A549 (cell line): ENCODE data around the gene CDK16. TPM values are rescaled to one million over a fixed set of nuclear protein-coding genes. Genes with fewer than 3 reads are reported as not detected.

ENCODE experiments used
- ATAC-seq, 2 experiments: fragments of 200-7000 bp in 1 of 2; fragments of >200 bp in 1 of 2; cut with Nextera tagmentation in 1 of 2; cut with Tn5 transposase in 1 of 2; 3 replicates each; pipeline versions ENCODE4 v1.8.0 to v1.9.1; 2018 to 2020; ENCODE audit warnings: mild to moderate bottlenecking in 1 of 2, moderate library complexity in 1 of 2
- CTCF ChIA-PET: fragments of 300-600 bp; sonication (Branson Sonifier 250); formaldehyde crosslinking; extraction: SDS; loops from one replicate; lab custom pipeline; 2021; ENCODE audit warnings: antibody characterized with exemption, inconsistent platforms; lab: Yijun Ruan, JAX
- POLR2A ChIA-PET: fragments of 350-600 bp; formaldehyde crosslinking; extraction: SDS; loops from one replicate; lab custom pipeline; 2021; ENCODE audit warnings: antibody characterized with exemption, inconsistent platforms; lab: Yijun Ruan, JAX
- DNase-seq, 2 experiments: peaks; one replicate each; pipeline versions ENCODE4 v3.0.0 to v3.0.0-alpha.2; 2011 to 2016; ENCODE audit warnings: low read depth in 1 of 2, low spot score in 1 of 2
- FAIRE-seq: peaks from 2 replicates; lab custom pipeline; 2011; peaks lifted over from hg19 to GRCh38; lab: Jason Lieb, UNC
- H3K27ac ChIP-seq, 2 experiments: fragments of >200 bp; sonication (Bioruptor Twin); formaldehyde crosslinking; 3 replicates each; pipeline ENCODE4 v1.5.1; 2016 to 2017
- H3K4me1 ChIP-seq: fragments of >200 bp; sonication (Bioruptor Twin); formaldehyde crosslinking; 3 replicates; pipeline ENCODE4 v1.6.1; 2016
- H3K4me2 ChIP-seq: fragments of >200 bp; sonication (Bioruptor Twin); formaldehyde crosslinking; 3 replicates; pipeline ENCODE4 v1.6.1; 2016
- H3K4me3 ChIP-seq: fragments of >200 bp; sonication (Bioruptor Twin); formaldehyde crosslinking; 3 replicates; pipeline ENCODE4 v1.5.1; 2016
- H3K9me3 ChIP-seq: fragments of >200 bp; sonication (Bioruptor Twin); formaldehyde crosslinking; 3 replicates; pipeline ENCODE4 v1.6.1; 2016
- BHLHE40 ChIP-seq: IDR thresholded peaks from 2 replicates; pipeline ENCODE4 v1.6.1; 2012; ENCODE audit warnings: low read depth, low read length, inconsistent platforms
- CEBPB ChIP-seq, 2 experiments: fragments of >200 bp in 1 of 2; sonication (Bioruptor Twin) in 1 of 2; formaldehyde crosslinking in 1 of 2; IDR thresholded peaks; 2 replicates each; pipeline ENCODE4 v1.6.1; 2012 to 2016
- CHD2 ChIP-seq: fragments of 150-350 bp; IDR thresholded peaks from 2 replicates; pipeline ENCODE4 v1.6.1; 2014; ENCODE audit warnings: low read length; ENCODE audit not compliant: partially characterized antibody
- EP300 ChIP-seq, 2 experiments: fragments of >200 bp; sonication (Bioruptor Twin); formaldehyde crosslinking; IDR thresholded peaks; 2 replicates in 1 of 2; 3 replicates in 1 of 2; pipeline ENCODE4 v1.6.1; 2016 to 2017
- ESRRA ChIP-seq: fragments of 150-350 bp; IDR thresholded peaks from 2 replicates; pipeline ENCODE4 v1.6.1; 2014; ENCODE audit warnings: mild to moderate bottlenecking, low read length, borderline replicate concordance
- FOXS1 ChIP-seq: fragments of 250-450 bp; sonication (Bioruptor Pico); IDR thresholded peaks from 2 replicates; pipeline ENCODE4 v1.5.0; 2020; ENCODE audit warnings: mild to moderate bottlenecking, moderate library complexity
- HDAC2 ChIP-seq: fragments of 200-600 bp; sonication (generic); IDR thresholded peaks from 2 replicates; pipeline ENCODE4 v1.6.1; 2016
- JUN ChIP-seq, 2 experiments: fragments of >200 bp; sonication (Bioruptor Twin); formaldehyde crosslinking; IDR thresholded peaks; 2 replicates in 1 of 2; 3 replicates in 1 of 2; pipeline ENCODE4 v1.6.1; 2016 to 2017
- KDM5A ChIP-seq: fragments of 200-600 bp; sonication (generic); IDR thresholded peaks from 2 replicates; pipeline ENCODE4 v1.6.1; 2016; ENCODE audit warnings: antibody characterized with exemption, mild to moderate bottlenecking
- MAZ ChIP-seq: fragments of 150-350 bp; IDR thresholded peaks from 2 replicates; pipeline ENCODE4 v1.6.1; 2014; ENCODE audit warnings: antibody characterized with exemption, low read depth, low read length, borderline replicate concordance
- POLR2AphosphoS2 ChIP-seq: conservative IDR thresholded peaks from 2 replicates; pipeline ENCODE4 v1.6.1; 2012; ENCODE audit warnings: low read length, improper control_type of control experiment, inconsistent platforms
- RARB ChIP-seq: fragments of 250-450 bp; sonication (Bioruptor Pico); IDR thresholded peaks from 2 replicates; pipeline ENCODE4 v1.8.0; 2021; ENCODE audit warnings: mild to moderate bottlenecking, moderate library complexity
- SREBF2 ChIP-seq: fragments of 450-650 bp; IDR thresholded peaks from 2 replicates; pipeline ENCODE4 v1.6.1; 2014; ENCODE audit warnings: mild to moderate bottlenecking, moderate library complexity
- ZC3H11A ChIP-seq: fragments of 450-650 bp; IDR thresholded peaks from 2 replicates; pipeline ENCODE4 v1.6.1; 2014; ENCODE audit warnings: antibody characterized with exemption, mild to moderate bottlenecking
- ZNF302 ChIP-seq: fragments of 250-450 bp; sonication (Bioruptor Pico); IDR thresholded peaks from 2 replicates; pipeline ENCODE4 v1.9.0; 2021; ENCODE audit warnings: inconsistent platforms, mild to moderate bottlenecking, moderate library complexity
- WGBS: methylation state at CpG from one replicate; pipeline ENCODE4 v1.1.6; 2017; ENCODE audit errors: missing lambda C conversion rate; 5-methylcytosine and 5-hydroxymethylcytosine counted together
- polyA plus RNA-seq, 4 experiments: library from polyadenylated mRNA; depleted of rRNA in 3 of 4; stranded (reverse); fragments of >200 nt; fragmentation: RNase III in 1 of 4; extraction: RNeasy Plus Mini Kit Qiagen cat#74134 plus additional on column Dnase treatment in 1 of 4; gene quantifications; 2 replicates in 3 of 4; 3 replicates in 1 of 4; pipeline ENCODE4 v1.2.3, GENCODE V29; 2011 to 2017
- TF ChIP-seq, protein P1 (sequence below): IDR thresholded peaks from 2 replicates; pipeline ENCODE4 v1.6.1; 2012; ENCODE audit warnings: low read depth, borderline replicate concordance
- TF ChIP-seq, protein P2 (sequence below): fragments of >200 bp; sonication (Bioruptor Twin); formaldehyde crosslinking; IDR thresholded peaks from 3 replicates; pipeline ENCODE4 v1.5.1; 2016
- TF ChIP-seq, protein P3 (sequence below): IDR thresholded peaks from 2 replicates; pipeline ENCODE4 v1.6.1; 2012
- TF ChIP-seq, protein P4 (sequence below): fragments of >200 bp; sonication (Bioruptor Twin); formaldehyde crosslinking; IDR thresholded peaks from 2 replicates; pipeline ENCODE4 v1.6.1; 2016
- TF ChIP-seq, protein P5 (sequence below): fragments of 250-450 bp; sonication (Bioruptor Pico); IDR thresholded peaks from 2 replicates; pipeline ENCODE4 v1.5.0; 2020; ENCODE audit warnings: low read depth, mild to moderate bottlenecking, moderate library complexity

The CDK16 gene
- polyA plus RNA-seq, 2 of the 4 experiments (the other 2 are of a cell fraction): 105 to 111 TPM

DNA sequence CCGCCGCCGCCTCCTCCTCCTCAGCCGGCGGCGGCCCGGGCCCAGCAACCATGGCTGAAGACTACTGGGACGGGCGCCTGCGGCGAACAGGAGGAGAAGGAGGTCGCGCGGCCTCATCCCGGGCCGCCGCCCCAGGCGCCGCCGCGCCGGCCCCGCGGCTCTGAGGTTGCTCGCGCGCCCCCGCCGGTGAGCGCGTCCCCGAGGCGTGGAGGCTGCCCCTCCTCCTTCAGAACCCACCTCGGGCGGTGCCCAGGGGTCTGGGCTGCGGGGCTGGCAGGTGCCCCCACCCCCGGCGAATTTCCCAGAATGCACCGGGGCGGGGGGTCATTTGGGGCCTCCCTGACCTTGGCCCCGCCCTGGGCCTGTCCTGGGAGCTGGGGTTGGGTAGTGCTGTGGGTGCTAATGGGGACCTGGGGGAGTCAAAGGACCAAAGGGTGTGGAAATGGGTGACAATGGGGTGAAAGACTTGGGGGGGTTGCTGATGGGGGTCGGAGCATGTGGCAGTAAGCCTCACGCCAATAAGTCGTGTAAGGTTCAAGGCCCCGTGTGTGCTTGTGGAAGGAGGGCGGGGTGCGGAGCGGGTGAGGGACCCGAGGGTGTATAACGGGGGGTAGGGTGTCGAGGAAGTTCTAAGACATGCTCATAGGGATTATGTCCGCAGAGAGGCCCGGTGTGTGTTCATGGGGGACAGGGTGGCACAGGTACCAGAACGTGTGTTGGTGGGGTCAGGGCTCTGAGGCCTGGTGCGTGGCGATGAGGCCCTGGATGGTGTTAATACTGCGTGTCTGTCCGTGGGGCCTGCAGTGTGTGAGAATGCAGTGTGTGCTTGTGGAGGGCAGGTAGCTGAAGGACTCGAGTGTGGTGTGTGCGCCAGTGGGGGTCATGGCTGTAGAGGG is 687 bp downstream of the CDK16 start:
- no peak for FAIRE-seq
- peaks cover 28% of the 10 kb centered on the region for H3K4me1 ChIP-seq
- peak; percentile 24 to 29 for DNase-seq
- no peaks in the 10 kb centered on the region for H3K9me3 ChIP-seq
- no peak for ATAC-seq
- POLR2A ChIA-PET: interaction anchor here (1.5 to 3.5 kb wide), 3 partner anchors 13 to 74 kb away, joined by 6 to 43 read pairs (median 12); partner anchors contain the start of genes NDUFB11, RBM10 and USP11
- H3K4me2 ChIP-seq: peak overlapping the region; percentile 98
- H3K27ac ChIP-seq: peak overlapping the region; percentile 100
- CTCF ChIA-PET: no interaction called here
- TF ChIP-seq JUN (IDR thresholded peaks at IDR 0.05) (no peak; a peak in 1 of 5 replicates), ESRRA (no peak)
- 3% methylated on average over 19 of the region's 60 CpGs for WGBS
- peak overlapping the region; percentile 100 for H3K4me3 ChIP-seq

DNA sequence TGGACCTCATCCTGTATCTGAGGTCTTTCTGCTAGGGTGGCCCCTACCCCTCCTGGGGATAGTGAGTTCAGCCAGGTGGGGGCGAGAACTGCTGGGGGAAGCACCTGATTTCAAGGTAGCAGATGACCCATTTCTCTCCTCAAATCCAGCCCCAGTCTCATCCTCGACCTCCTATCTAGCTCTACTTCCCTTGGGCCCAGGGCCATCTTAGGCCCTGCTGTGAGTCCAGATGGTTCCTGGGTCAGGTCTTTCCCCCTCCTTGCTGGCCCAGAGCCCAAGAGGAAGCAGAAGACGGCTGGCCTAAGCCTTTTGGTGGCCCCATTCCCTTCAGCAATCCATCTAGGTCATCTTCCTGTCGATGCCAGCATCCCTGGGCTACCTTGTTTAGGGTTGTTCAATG is 3.3 kb downstream of the CDK16 start:
- DNase-seq (no peak), FAIRE-seq (no peak), ATAC-seq (no peak)
- POLR2A ChIA-PET: no interaction called here
- TF ChIP-seq, protein P1, sequence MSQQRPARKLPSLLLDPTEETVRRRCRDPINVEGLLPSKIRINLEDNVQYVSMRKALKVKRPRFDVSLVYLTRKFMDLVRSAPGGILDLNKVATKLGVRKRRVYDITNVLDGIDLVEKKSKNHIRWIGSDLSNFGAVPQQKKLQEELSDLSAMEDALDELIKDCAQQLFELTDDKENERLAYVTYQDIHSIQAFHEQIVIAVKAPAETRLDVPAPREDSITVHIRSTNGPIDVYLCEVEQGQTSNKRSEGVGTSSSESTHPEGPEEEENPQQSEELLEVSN: no peak
- no peak for TF ChIP-seq FOXS1
- no peak for TF ChIP-seq SREBF2
- TF ChIP-seq POLR2AphosphoS2: no peak
- TF ChIP-seq BHLHE40: no peak
- TF ChIP-seq, protein P2, sequence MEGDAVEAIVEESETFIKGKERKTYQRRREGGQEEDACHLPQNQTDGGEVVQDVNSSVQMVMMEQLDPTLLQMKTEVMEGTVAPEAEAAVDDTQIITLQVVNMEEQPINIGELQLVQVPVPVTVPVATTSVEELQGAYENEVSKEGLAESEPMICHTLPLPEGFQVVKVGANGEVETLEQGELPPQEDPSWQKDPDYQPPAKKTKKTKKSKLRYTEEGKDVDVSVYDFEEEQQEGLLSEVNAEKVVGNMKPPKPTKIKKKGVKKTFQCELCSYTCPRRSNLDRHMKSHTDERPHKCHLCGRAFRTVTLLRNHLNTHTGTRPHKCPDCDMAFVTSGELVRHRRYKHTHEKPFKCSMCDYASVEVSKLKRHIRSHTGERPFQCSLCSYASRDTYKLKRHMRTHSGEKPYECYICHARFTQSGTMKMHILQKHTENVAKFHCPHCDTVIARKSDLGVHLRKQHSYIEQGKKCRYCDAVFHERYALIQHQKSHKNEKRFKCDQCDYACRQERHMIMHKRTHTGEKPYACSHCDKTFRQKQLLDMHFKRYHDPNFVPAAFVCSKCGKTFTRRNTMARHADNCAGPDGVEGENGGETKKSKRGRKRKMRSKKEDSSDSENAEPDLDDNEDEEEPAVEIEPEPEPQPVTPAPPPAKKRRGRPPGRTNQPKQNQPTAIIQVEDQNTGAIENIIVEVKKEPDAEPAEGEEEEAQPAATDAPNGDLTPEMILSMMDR: no peak
- TF ChIP-seq EP300 (IDR thresholded peaks at IDR 0.05): no peak
- TF ChIP-seq ZC3H11A: no peak
- TF ChIP-seq ZNF302 (CRISPR knock-in tag): no peak
- TF ChIP-seq KDM5A: no peak
- TF ChIP-seq RARB (CRISPR knock-in tag): no peak
- no peak for TF ChIP-seq CHD2
- TF ChIP-seq, protein P3, sequence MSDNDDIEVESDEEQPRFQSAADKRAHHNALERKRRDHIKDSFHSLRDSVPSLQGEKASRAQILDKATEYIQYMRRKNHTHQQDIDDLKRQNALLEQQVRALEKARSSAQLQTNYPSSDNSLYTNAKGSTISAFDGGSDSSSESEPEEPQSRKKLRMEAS: no peak
- no peak for TF ChIP-seq MAZ
- TF ChIP-seq HDAC2: no peak
- TF ChIP-seq, protein P4, sequence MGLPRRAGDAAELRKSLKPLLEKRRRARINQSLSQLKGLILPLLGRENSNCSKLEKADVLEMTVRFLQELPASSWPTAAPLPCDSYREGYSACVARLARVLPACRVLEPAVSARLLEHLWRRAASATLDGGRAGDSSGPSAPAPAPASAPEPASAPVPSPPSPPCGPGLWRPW: no peak
- TF ChIP-seq CEBPB (IDR thresholded peaks at IDR 0.05): no peak
- TF ChIP-seq, protein P5, sequence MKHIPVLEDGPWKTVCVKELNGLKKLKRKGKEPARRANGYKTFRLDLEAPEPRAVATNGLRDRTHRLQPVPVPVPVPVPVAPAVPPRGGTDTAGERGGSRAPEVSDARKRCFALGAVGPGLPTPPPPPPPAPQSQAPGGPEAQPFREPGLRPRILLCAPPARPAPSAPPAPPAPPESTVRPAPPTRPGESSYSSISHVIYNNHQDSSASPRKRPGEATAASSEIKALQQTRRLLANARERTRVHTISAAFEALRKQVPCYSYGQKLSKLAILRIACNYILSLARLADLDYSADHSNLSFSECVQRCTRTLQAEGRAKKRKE (CRISPR knock-in tag): no peak
- TF ChIP-seq, all 56 proteins: peak for 0
- H3K4me1 ChIP-seq: peaks cover 23% of the 10 kb centered on the region
- H3K27ac ChIP-seq: no peak overlapping the region
- no peak overlapping the region for H3K4me2 ChIP-seq
- H3K9me3 ChIP-seq: no peaks in the 10 kb centered on the region
- no peak overlapping the region for H3K4me3 ChIP-seq
- CTCF ChIA-PET: interaction anchor here (1.0 kb wide), 1 partner anchor 301 kb away, joined by 3 read pairs; no protein-coding TSS in a partner anchor
- 80% methylated on average over 4 of the region's 4 CpGs for WGBS
